Immature natural killer cell (primary cell): ENCODE measurements around the gene SIRPB1. TPM values are rescaled to one million over a fixed set of nuclear protein-coding genes. Genes with fewer than 3 reads are reported as not detected.

Source experiments
- polyA plus RNA-seq, 3 donors: library from polyadenylated mRNA; unstranded; fragments of 300-500 nt; fragmentation: Illumina TruSeq; gene quantifications; one replicate each; pipeline ENCODE4 v1.2.3, GENCODE V29; 2021

The SIRPB1 gene
- polyA plus RNA-seq, 3 donors from 2014 or later = 0.50 to 1.8 (median 1.7) TPM

Other genes with a start within 250 kb of the SIRPB1 start
- gene FKBP1A, start 227.0 kb downstream of the SIRPB1 start, polyA plus RNA-seq = 10 to 100 TPM; 45.1 to 70.7 (median 47.5) TPM
- 10 to 100 TPM; 75.1 to 97.5 (median 78.2) TPM for gene NSFL1C, start 153.2 kb downstream of the SIRPB1 start, polyA plus RNA-seq
- gene SIRPB2, start 128.6 kb downstream of the SIRPB1 start, polyA plus RNA-seq = under 1 TPM; 0.60 to 0.95 (median 0.63) TPM
- under 1 TPM in 1 of 3 donors, not detected in 2; 0.35 TPM for gene SIRPD, start 62.3 kb downstream of the SIRPB1 start, polyA plus RNA-seq
- 10 to 100 TPM in 1 of 3 donors, 1 to 10 TPM in 2; 5.5 to 14.7 (median 6.3) TPM for gene SIRPG, start 37.8 kb upstream of the SIRPB1 start, polyA plus RNA-seq